IMR-90 (cell line): ENCODE measurements around the gene XKR3.
"Not testable (repeated sequence)": the region's sequence is repeated elsewhere in the genome, so short reads cannot be mapped to it uniquely, and the experiment has no call there.

Experiments
- BHLHE40 ChIP-seq: fragments of 150-350 bp; IDR thresholded peaks from 2 replicates; pipeline ENCODE4 v1.6.1; 2016; ENCODE audit warnings: mild to moderate bottlenecking, low read depth, low read length
- CEBPB ChIP-seq: IDR thresholded peaks from 2 replicates; pipeline ENCODE4 v1.6.1; 2012; ENCODE audit warnings: low read depth, low read length, improper control_type of control experiment
- FOS ChIP-seq: fragments of 150-350 bp; IDR thresholded peaks from 2 replicates; pipeline ENCODE4 v1.6.1; 2016; ENCODE audit warnings: low read depth, low read length
- MAFK ChIP-seq: IDR thresholded peaks from 2 replicates; pipeline ENCODE4 v1.6.1; 2012; ENCODE audit warnings: low read depth, low read length, improper control_type of control experiment
- MXI1 ChIP-seq: IDR thresholded peaks from 2 replicates; pipeline ENCODE4 v1.6.1; 2012; ENCODE audit warnings: low read depth, mild to moderate bottlenecking, low read length, moderate library complexity, borderline replicate concordance
- NFE2L2 ChIP-seq: fragments of 150-350 bp; IDR thresholded peaks from 2 replicates; pipeline ENCODE4 v1.6.1; 2016; ENCODE audit warnings: low read depth, mild to moderate bottlenecking, low read length
- POLR2A ChIP-seq: IDR thresholded peaks from 2 replicates; pipeline ENCODE4 v1.6.1; 2012; ENCODE audit warnings: mild to moderate bottlenecking, low read depth, low read length
- RAD21 ChIP-seq: IDR thresholded peaks from 2 replicates; pipeline ENCODE4 v1.6.1; 2012; ENCODE audit warnings: low read length, improper control_type of control experiment
- RCOR1 ChIP-seq: IDR thresholded peaks from 2 replicates; pipeline ENCODE4 v1.6.1; 2012; ENCODE audit warnings: mild to moderate bottlenecking, low read length, improper control_type of control experiment; ENCODE audit not compliant: insufficient replicate concordance
- RFX5 ChIP-seq: IDR thresholded peaks from 2 replicates; pipeline ENCODE4 v1.8.0; 2012; ENCODE audit warnings: low read depth, mild to moderate bottlenecking, low read length, moderate library complexity
- SMC3 ChIP-seq: fragments of 150-350 bp; IDR thresholded peaks from 2 replicates; pipeline ENCODE4 v1.6.1; 2016; ENCODE audit warnings: low read depth, mild to moderate bottlenecking, antibody characterized with exemption, low read length, moderate library complexity
- TF ChIP-seq, protein P1 (sequence below): conservative IDR thresholded peaks from 2 replicates; pipeline ENCODE4 v1.5.1; 2012; ENCODE audit warnings: mild to moderate bottlenecking, low read depth, low read length, improper control_type of control experiment
- TF ChIP-seq, protein P2 (sequence below): fragments of 150-350 bp; IDR thresholded peaks from 2 replicates; pipeline ENCODE4 v1.6.1; 2016; ENCODE audit warnings: low read depth, mild to moderate bottlenecking, low read length, moderate library complexity, borderline replicate concordance
- TF ChIP-seq, protein P3 (sequence below): fragments of 150-350 bp; IDR thresholded peaks from 2 replicates; pipeline ENCODE4 v1.6.1; 2017; ENCODE audit warnings: mild to moderate bottlenecking, antibody characterized with exemption, low read length, low read depth

DNA sequence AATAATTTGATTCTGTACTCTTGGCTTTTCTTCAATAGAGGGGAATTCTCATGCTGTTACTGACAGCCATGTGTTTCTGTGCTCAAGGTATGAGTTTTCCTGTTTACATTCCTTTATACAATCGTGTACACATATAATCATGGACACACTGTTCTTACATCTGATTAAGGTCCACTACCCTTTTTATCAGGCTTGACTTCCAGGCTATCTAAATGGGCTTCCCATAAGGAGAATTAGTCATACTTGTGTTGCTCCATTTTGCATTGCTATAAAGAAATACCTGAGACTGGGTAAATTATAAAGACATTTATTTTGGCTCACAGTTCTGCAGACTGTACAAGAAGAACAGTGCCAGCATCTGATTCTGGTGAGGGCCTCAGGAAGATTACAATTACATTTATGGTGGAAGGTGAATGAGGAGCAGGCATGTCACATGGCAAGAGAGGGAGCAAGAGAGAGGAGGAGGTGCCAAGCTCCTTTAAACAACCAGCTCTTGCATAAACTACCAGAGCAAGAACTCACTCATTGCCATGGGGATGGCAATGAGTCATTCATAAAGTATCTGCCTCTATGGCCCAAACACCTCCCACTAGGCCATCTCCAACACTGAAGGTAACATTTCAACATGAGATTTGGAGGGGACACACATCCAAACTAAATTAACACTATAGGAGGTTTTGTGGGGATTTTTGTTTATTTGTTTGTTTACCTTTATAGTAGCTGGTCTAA lies 26.2 kb upstream of the XKR3 start:
- TF ChIP-seq, protein P1, sequence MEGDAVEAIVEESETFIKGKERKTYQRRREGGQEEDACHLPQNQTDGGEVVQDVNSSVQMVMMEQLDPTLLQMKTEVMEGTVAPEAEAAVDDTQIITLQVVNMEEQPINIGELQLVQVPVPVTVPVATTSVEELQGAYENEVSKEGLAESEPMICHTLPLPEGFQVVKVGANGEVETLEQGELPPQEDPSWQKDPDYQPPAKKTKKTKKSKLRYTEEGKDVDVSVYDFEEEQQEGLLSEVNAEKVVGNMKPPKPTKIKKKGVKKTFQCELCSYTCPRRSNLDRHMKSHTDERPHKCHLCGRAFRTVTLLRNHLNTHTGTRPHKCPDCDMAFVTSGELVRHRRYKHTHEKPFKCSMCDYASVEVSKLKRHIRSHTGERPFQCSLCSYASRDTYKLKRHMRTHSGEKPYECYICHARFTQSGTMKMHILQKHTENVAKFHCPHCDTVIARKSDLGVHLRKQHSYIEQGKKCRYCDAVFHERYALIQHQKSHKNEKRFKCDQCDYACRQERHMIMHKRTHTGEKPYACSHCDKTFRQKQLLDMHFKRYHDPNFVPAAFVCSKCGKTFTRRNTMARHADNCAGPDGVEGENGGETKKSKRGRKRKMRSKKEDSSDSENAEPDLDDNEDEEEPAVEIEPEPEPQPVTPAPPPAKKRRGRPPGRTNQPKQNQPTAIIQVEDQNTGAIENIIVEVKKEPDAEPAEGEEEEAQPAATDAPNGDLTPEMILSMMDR, result not testable (repeated sequence)
- TF ChIP-seq, protein P2, sequence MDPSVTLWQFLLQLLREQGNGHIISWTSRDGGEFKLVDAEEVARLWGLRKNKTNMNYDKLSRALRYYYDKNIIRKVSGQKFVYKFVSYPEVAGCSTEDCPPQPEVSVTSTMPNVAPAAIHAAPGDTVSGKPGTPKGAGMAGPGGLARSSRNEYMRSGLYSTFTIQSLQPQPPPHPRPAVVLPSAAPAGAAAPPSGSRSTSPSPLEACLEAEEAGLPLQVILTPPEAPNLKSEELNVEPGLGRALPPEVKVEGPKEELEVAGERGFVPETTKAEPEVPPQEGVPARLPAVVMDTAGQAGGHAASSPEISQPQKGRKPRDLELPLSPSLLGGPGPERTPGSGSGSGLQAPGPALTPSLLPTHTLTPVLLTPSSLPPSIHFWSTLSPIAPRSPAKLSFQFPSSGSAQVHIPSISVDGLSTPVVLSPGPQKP, result not testable (repeated sequence)
- TF ChIP-seq NFE2L2, POLR2A, CEBPB, RCOR1, FOS, MAFK, RAD21, RFX5, BHLHE40, SMC3, MXI1: not testable (repeated sequence)
- TF ChIP-seq, protein P3, sequence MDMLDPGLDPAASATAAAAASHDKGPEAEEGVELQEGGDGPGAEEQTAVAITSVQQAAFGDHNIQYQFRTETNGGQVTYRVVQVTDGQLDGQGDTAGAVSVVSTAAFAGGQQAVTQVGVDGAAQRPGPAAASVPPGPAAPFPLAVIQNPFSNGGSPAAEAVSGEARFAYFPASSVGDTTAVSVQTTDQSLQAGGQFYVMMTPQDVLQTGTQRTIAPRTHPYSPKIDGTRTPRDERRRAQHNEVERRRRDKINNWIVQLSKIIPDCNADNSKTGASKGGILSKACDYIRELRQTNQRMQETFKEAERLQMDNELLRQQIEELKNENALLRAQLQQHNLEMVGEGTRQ, result not testable (repeated sequence)
